Naive thymus-derived CD4-positive, alpha-beta T cell (primary cell): Measurements from ENCODE around the gene FAM187B. TPM values are rescaled to one million over a fixed set of nuclear protein-coding genes. Genes with fewer than 3 reads are reported as not detected.

Experiments
- ATAC-seq: fragments of 150-1000 bp; cut with Tn5 transposase; 2 replicates; pipeline ENCODE4 v1.10.0; 2021; ENCODE audit warnings: mild to moderate bottlenecking, moderate library complexity
- CTCF ChIA-PET: fragments of 350-600 bp; sonication (Branson Sonifier 250); formaldehyde crosslinking; loops from one replicate; lab custom pipeline; 2021; ENCODE audit warnings: antibody characterized with exemption; lab: Charles Lee
- POLR2A ChIA-PET: fragments of 350-600 bp; sonication (Branson Sonifier 250); formaldehyde crosslinking; loops from one replicate; lab custom pipeline; 2021; ENCODE audit warnings: antibody characterized with exemption, inconsistent platforms; lab: Charles Lee
- DNase-seq, 9 donors: peaks; one replicate each; pipeline versions ENCODE4 v3.0.0 to v3.0.0-alpha.2; 2020 to 2022; ENCODE audit warnings: mixed read lengths in 1 of 9
- H3K27ac ChIP-seq: one replicate; pipeline ENCODE4 v1.7.0; 2013; ENCODE audit warnings: mild to moderate bottlenecking, low read depth, low read length, moderate library complexity
- H3K27me3 ChIP-seq, 2 donors: one replicate each; pipeline ENCODE4 v1.7.0; 2013; ENCODE audit warnings: low read length in 2 of 2, mild to moderate bottlenecking in 2 of 2, moderate library complexity in 2 of 2; ENCODE audit not compliant: control insufficient read depth in 2 of 2, insufficient read depth in 2 of 2
- H3K36me3 ChIP-seq, 3 experiments: 1 replicate in 2 of 3; 2 replicates in 1 of 3; pipeline ENCODE4 v1.7.0; 2013; ENCODE audit warnings: low read length in 3 of 3, mild to moderate bottlenecking in 3 of 3, moderate library complexity in 1 of 3; ENCODE audit not compliant: insufficient read depth in 3 of 3, control insufficient read depth in 2 of 3
- H3K4me1 ChIP-seq, 2 donors: one replicate each; pipeline ENCODE4 v1.7.0; 2013; ENCODE audit warnings: low read length in 2 of 2, mild to moderate bottlenecking in 2 of 2, moderate library complexity in 1 of 2; ENCODE audit not compliant: control insufficient read depth in 2 of 2, insufficient read depth in 2 of 2
- H3K4me3 ChIP-seq: 2 replicates; pipeline ENCODE4 v1.7.0; 2013; ENCODE audit warnings: mild to moderate bottlenecking, low read length
- H3K9me3 ChIP-seq, 3 experiments: 1 replicate in 2 of 3; 2 replicates in 1 of 3; pipeline ENCODE4 v1.7.0; 2013; ENCODE audit warnings: low read length in 3 of 3; ENCODE audit not compliant: control insufficient read depth in 2 of 3
- H3K27ac Mint-ChIP-seq, 9 donors: one replicate each; pipeline ENCODE4 v1.8.0; 2020 to 2022; ENCODE audit warnings: mixed read lengths in 9 of 9, mild to moderate bottlenecking in 8 of 9, moderate library complexity in 5 of 9, inconsistent platforms in 2 of 9
- H3K27me3 Mint-ChIP-seq, 5 donors: one replicate each; pipeline ENCODE4 v1.8.0; 2021 to 2022; ENCODE audit warnings: mixed read lengths in 5 of 5, mild to moderate bottlenecking in 1 of 5
- H3K36me3 Mint-ChIP-seq, 5 donors: one replicate each; pipeline ENCODE4 v1.8.0; 2020 to 2022; ENCODE audit warnings: mixed read lengths in 5 of 5, mild to moderate bottlenecking in 3 of 5, inconsistent platforms in 1 of 5
- H3K4me1 Mint-ChIP-seq, 7 donors: one replicate each; pipeline ENCODE4 v1.8.0; 2020 to 2022; ENCODE audit warnings: mixed read lengths in 7 of 7, mild to moderate bottlenecking in 3 of 7, inconsistent platforms in 1 of 7
- H3K4me3 Mint-ChIP-seq, 10 donors: one replicate each; pipeline ENCODE4 v1.8.0; 2020 to 2022; ENCODE audit warnings: mild to moderate bottlenecking in 10 of 10, mixed read lengths in 10 of 10, moderate library complexity in 6 of 10, inconsistent platforms in 2 of 10
- H3K9me3 Mint-ChIP-seq, 11 donors: one replicate each; pipeline ENCODE4 v1.8.0; 2020 to 2022; ENCODE audit warnings: mixed read lengths in 11 of 11, mild to moderate bottlenecking in 4 of 11, inconsistent platforms in 1 of 11, moderate library complexity in 1 of 11
- intact Hi-C, 2 donors: fragments of 100-400 bp; cut with micrococcal nuclease; formaldehyde crosslinking; loops; one replicate each; pipeline ENCODE4 v1.15.1; 2023
- polyA plus RNA-seq, 2 donors: library from polyadenylated mRNA; unstranded; fragments of 300-500 nt; fragmentation: Illumina TruSeq; gene quantifications; one replicate each; pipeline ENCODE4 v1.2.3, GENCODE V29; 2021
- total RNA-seq, 6 experiments: library from RNA in 5 of 6; stranded (reverse) in 5 of 6; gene quantifications; 1 replicate in 5 of 6; 2 replicates in 1 of 6; pipeline ENCODE4 v1.2.3 and lab custom pipeline; 2021 to 2026

The FAM187B gene
- total RNA-seq (not detected), polyA plus RNA-seq (not detected), total RNA-seq (lab: John Stamatoyannopoulos, UW) (not detected)

DNA sequence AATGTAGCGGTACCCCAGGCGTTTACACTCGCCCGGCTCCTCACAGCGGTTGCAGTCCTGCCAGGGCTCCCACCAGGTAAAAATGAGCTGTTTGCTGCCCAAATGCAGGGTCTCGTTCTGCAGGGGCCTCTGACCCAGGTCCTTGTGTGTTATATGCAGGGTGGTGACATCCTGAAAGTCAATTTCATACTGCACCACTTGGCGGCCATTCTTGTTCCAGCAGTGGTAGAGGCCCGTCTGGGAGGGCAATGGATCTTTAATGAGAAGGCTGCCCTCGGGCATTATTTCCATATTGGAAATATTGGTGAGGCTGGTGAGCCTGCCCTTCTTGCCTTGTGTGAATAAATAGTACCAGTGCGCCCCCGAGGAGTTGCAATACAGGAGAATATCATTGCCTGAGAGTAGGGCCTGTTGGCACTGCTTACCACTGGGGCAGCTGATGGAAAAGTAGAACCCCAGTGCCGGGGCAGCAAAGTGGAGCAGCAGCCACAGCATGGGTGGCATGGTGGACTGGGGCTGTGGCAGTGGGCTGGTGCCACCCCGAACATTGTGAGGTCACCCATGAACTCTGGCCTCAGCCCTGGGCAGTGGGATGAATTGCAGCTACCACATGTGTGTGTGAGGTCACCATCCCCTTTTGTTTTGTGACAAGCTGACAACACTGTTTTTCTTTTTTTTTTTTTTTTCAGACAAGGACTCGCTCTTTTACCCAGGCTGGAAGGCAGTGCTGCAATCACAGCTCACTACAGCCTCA lies at the start of gene FAM187B:
Gene FAM187B, minus strand, starts transcription at position 563 of the 754 bp plus-strand sequence. Its CDS starts 59 bp downstream, at position 504.
- peak in 1 of 9 donors; percentile 6 for DNase-seq
- CTCF ChIA-PET = no interaction called here
- no peak within 1 kb of the TSS for H3K4me3 Mint-ChIP-seq
- H3K36me3 Mint-ChIP-seq = no peaks in the 10 kb centered on the region
- peaks cover 0 to 7% (median 0%) of the 10 kb centered on the region in 5 donors for H3K27me3 Mint-ChIP-seq
- no peaks in the 10 kb centered on the region for H3K36me3 ChIP-seq
- peaks cover 8 to 22% (median 16%) of the 10 kb centered on the region in 7 donors for H3K4me1 Mint-ChIP-seq
- no peak within 1 kb of the TSS for H3K4me3 ChIP-seq
- no peaks in the 10 kb centered on the region for H3K9me3 Mint-ChIP-seq
- H3K27me3 ChIP-seq = no peaks in the 10 kb centered on the region
- intact Hi-C loops = no loop called here
- POLR2A ChIA-PET = interaction anchor here (0.9 kb wide), 1 partner anchor 11 kb away, joined by 3 read pairs; no protein-coding TSS in a partner anchor
- H3K4me1 ChIP-seq = peaks cover 0 to 8% of the 10 kb centered on the region in 2 donors
- no peaks in the 10 kb centered on the region for H3K9me3 ChIP-seq
- peak within 1 kb of the TSS in 3 of 9 donors; percentile 15 to 77 (median 42) for H3K27ac Mint-ChIP-seq
- no peak within 1 kb of the TSS for H3K27ac ChIP-seq
- ATAC-seq = no peak

GRCh38 chr19:35276706-35277281 lies 48.3 kb upstream of the FAM187B start:
- Histone ChIP-seq H3K27me3 (no peaks in the 10 kb centered on the region), H3K27ac (no peak overlapping the region), H3K4me3 (no peak overlapping the region), H3K36me3 (peaks cover 0 to 74% (median 3%) of the 10 kb centered on the region in 3 experiments), H3K4me1 (no peaks in the 10 kb centered on the region), H3K9me3 (no peaks in the 10 kb centered on the region)
- peaks cover 10 to 27% (median 18%) of the 10 kb centered on the region in 7 donors for H3K4me1 Mint-ChIP-seq
- ATAC-seq (no peak), DNase-seq (no peak)
- no peak overlapping the region for H3K4me3 Mint-ChIP-seq
- ChIA-PET CTCF (interaction anchor here (0.7 kb wide), 1 partner anchor 25 kb away, joined by 4 read pairs; no protein-coding TSS in a partner anchor), POLR2A (interaction anchor here (0.6 kb wide), 1 partner anchor 751 kb away, joined by 4 read pairs; no protein-coding TSS in a partner anchor)
- no peaks in the 10 kb centered on the region for H3K9me3 Mint-ChIP-seq
- intact Hi-C loops = no loop called here
- peaks cover 4 to 22% (median 13%) of the 10 kb centered on the region in 5 donors for H3K36me3 Mint-ChIP-seq
- peak overlapping the region in 3 of 9 donors; percentile 28 to 52 (median 50) for H3K27ac Mint-ChIP-seq
- peaks cover 0 to 4% (median 0%) of the 10 kb centered on the region in 5 donors for H3K27me3 Mint-ChIP-seq

GRCh38 chr19:35274323-35274722 lies 45.8 kb upstream of the FAM187B start:
- Mint-ChIP-seq H3K27me3 (no peaks in the 10 kb centered on the region), H3K4me3 (no peak overlapping the region), H3K4me1 (peaks cover 19 to 35% (median 26%) of the 10 kb centered on the region in 7 donors), H3K27ac (peak overlapping the region in 4 of 9 donors; percentile 27 to 73 (median 58)), H3K36me3 (peaks cover 4 to 33% (median 20%) of the 10 kb centered on the region in 5 donors), H3K9me3 (no peaks in the 10 kb centered on the region)
- intact Hi-C loops = no loop called here
- Histone ChIP-seq H3K4me1 (peaks cover 6% of the 10 kb centered on the region in 2 donors), H3K4me3 (no peak overlapping the region), H3K27me3 (no peaks in the 10 kb centered on the region), H3K9me3 (no peaks in the 10 kb centered on the region), H3K36me3 (peaks cover 9 to 89% (median 12%) of the 10 kb centered on the region in 3 experiments), H3K27ac (no peak overlapping the region)
- ATAC-seq = no peak
- CTCF ChIA-PET = no interaction called here
- DNase-seq = no peak
- POLR2A ChIA-PET = interaction anchor here (0.6 to 1.5 kb wide), 3 partner anchors 11 to 226 kb away, joined by 3 to 5 read pairs (median 3); no protein-coding TSS in a partner anchor

DNA sequence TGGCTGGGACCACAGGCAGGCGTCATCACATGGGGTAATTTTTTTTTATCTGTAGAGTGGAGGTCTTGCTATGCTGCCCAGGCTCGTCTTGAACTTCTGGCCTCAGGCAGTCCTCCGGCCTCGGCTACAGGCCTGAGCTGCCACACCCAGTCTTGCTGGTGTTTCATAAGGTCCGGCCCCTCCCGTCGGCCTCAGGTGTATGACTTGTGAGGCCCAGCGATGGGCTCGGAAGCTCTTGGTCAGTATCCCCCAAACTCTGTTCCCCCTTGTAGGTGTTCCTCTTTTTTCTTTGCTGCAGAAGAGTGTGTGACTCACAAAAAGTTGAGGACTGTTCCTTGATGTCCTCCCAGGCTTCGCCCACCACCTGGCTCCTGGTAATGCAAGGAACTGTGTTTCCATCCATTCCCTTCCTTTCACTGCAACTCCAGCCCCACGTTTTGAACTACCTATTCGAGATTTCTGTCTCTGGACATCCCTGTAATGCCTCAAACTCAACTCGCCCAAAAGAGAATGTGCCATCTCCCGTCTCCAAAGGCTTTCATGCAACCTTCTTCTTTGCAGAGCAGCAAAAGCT lies 45.2 kb upstream of the FAM187B start:
- POLR2A ChIA-PET = interaction anchor here (0.6 to 1.5 kb wide), 2 partner anchors 12 to 226 kb away, joined by 3 to 5 read pairs; no protein-coding TSS in a partner anchor
- Mint-ChIP-seq H3K9me3 (no peaks in the 10 kb centered on the region), H3K36me3 (peaks cover 4 to 33% (median 20%) of the 10 kb centered on the region in 5 donors), H3K4me1 (peaks cover 19 to 35% (median 26%) of the 10 kb centered on the region in 7 donors), H3K27me3 (no peaks in the 10 kb centered on the region), H3K27ac (peak overlapping the region in 7 of 9 donors; percentile 21 to 73 (median 52)), H3K4me3 (no peak overlapping the region)
- no peaks in the 10 kb centered on the region for H3K9me3 ChIP-seq
- no peaks in the 10 kb centered on the region for H3K27me3 ChIP-seq
- H3K27ac ChIP-seq = no peak overlapping the region
- peaks cover 9 to 83% (median 12%) of the 10 kb centered on the region in 3 experiments for H3K36me3 ChIP-seq
- peaks cover 6% of the 10 kb centered on the region in 2 donors for H3K4me1 ChIP-seq
- DNase-seq (no peak), ATAC-seq (no peak)
- CTCF ChIA-PET = no interaction called here
- H3K4me3 ChIP-seq = no peak overlapping the region
- intact Hi-C loops = no loop called here

DNA sequence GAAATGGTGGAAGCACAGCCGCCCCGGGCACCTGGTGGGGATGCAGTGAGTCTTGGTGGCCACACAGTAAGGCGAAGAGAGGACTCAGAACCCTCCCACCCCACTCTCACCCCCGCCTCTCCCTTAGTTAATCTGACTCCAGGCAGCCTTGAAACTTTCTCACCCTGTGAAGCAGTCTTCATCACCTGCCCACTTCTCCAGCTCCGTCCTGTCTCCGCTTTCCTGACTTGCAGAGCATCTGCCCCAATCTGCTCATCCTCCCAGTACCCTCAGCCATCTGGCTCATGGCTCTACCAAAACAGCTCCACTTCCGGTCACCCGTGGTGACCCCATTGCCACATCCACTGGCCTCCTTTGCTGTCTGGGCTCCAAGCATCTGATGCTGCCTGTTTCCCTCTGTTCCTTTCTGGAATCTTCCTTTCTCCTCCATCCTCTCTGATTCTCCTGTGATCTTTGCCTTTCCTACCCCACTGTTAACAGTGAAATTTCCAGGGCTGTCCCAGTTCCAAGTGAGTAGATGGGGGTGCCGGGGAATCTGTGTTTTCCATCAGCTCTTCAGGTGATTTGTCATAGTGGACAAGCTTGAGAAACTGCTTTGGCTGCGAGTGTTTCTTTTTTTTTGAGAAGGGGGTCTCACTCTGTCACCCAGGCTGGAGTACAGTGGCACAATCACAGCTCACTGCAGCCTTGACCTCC lies 44.6 kb upstream of the FAM187B start:
- Histone ChIP-seq H3K9me3 (no peaks in the 10 kb centered on the region), H3K36me3 (peaks cover 9 to 76% (median 12%) of the 10 kb centered on the region in 3 experiments), H3K27me3 (no peaks in the 10 kb centered on the region), H3K4me1 (peaks cover 6% of the 10 kb centered on the region in 2 donors), H3K4me3 (no peak overlapping the region), H3K27ac (no peak overlapping the region)
- Mint-ChIP-seq H3K27ac (peak overlapping the region in 7 of 9 donors; percentile 2 to 73 (median 52)), H3K9me3 (no peaks in the 10 kb centered on the region), H3K36me3 (peaks cover 4 to 33% (median 20%) of the 10 kb centered on the region in 5 donors), H3K27me3 (no peaks in the 10 kb centered on the region), H3K4me3 (peak overlapping the region in 4 of 10 donors; percentile 30 to 84 (median 38)), H3K4me1 (peaks cover 19 to 35% (median 26%) of the 10 kb centered on the region in 7 donors)
- CTCF ChIA-PET = no interaction called here
- ATAC-seq (no peak), DNase-seq (no peak)
- intact Hi-C loops = no loop called here
- POLR2A ChIA-PET = interaction anchor here (0.9 to 1.4 kb wide), 2 partner anchors 16 to 130 kb away, joined by 3 to 4 read pairs; partner anchors contain the start of gene FXYD7
